Limb (tissue), 2 donors: ENCODE data around the gene ZFR.
A peak's percentile ranks its signal among the peaks of the same experiment; 100 is the strongest.

Experiments
- DNase-seq, 2 donors: peaks; one replicate each; pipeline ENCODE4 v3.0.0-alpha.2; 2016; ENCODE audit errors: extremely low spot score in 2 of 2

The ZFR gene

GRCh38 chr5:32444431-32445286 lies at the start of gene ZFR:
ZFR (minus strand) TSS chr5:32444740; CDS start chr5:32444658, 82 bp downstream.
- peak; percentile 91 to 95 for DNase-seq

GRCh38 chr5:32490972-32491557 lies 46.5 kb upstream of the ZFR start:
- no peak for DNase-seq

DNA sequence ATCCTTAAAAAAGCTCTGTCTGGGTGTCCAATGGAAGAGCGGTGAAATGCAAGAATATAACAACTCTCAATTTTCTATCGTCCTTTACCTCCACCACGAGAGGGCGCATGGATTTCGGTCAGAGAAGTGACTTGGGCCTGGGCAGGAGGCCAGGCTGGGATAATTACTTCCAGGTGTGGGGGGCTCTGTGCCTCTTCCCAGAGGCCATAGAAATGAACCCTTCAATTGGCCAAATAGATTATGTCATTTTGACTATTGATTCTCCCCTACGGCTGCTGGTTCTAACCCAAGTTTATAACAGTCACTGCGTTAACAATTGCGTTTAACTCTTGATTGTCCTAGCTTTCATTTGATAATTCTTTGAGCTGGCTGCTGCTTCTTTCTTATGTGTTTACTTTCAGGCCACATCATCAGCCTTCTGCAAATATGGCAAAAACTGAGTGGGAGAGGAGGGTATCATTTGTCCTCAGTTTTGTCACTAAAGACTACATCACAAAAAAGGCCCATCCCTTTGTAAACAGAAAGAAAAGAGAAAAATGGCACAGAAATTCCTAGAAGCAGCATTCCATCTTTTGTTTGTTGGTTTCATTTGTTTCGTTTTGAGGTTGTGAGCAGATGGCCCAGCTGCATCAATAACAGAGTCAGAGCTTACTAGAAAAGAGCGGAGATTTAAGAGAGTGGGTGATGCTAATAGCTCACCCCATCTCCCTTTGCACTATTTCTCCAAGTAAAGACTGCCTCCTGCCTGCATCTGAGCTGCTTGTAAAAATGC lies 45.4 kb upstream of the ZFR start:
- peak; percentile 92 to 94 for DNase-seq

DNA sequence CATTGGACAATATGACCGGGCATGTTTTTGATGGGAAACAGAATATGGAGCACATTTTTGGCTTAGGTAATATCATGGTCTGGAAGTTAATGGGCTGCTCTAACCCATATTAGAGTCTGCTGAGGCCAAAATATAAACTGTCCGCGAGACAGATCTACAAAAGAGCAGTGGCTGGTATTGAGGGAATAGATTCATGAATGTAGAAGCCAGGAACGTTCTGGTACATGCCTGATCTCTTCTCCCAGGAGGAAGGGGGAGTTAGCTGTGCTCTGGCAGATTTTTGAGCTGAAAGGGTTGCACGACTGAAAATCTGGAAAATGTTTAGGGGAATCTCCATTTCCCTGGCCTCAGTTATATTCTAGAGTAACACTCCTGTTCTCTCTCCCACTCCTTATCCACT lies 42.9 kb upstream of the ZFR start:
- DNase-seq, result no peak

GRCh38 chr5:32487008-32487407 lies 42.5 kb upstream of the ZFR start:
- DNase-seq, result no peak

GRCh38 chr5:32482193-32482592 lies 37.7 kb upstream of the ZFR start:
- DNase-seq, result no peak

- DNase-seq, result no peak
Measured at GRCh38 chr5:32479096-32479495, 34.6 kb upstream of the ZFR start.

GRCh38 chr5:32476891-32477290 lies 32.4 kb upstream of the ZFR start:
- DNase-seq, result no peak

- peak; percentile 13 to 59 for DNase-seq
Measured at GRCh38 chr5:32475334-32476097, 31.0 kb upstream of the ZFR start.

GRCh38 chr5:32474209-32474854 lies 29.8 kb upstream of the ZFR start:
- no peak for DNase-seq

DNA sequence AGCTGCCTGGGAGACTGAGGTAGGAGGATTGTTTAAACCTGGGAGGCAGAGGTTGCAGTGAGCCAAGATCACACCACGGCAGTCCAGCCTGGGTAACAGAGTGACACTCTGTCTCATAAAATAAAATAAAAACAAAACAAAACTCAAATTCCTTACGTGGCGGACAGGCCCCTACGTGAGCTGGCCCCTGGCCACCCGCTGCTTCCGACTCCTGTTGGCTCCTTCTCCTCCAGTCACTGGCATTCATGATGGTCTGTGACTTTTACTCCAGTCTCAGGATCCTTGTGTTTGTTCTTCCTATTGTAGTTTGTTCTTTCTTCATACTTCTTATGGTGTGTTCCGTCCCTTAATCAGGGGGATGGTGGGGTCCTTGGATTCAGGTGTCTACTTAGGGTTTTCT lies 28.5 kb upstream of the ZFR start:
- no peak for DNase-seq

GRCh38 chr5:32471784-32472183 lies 27.2 kb upstream of the ZFR start:
- no peak for DNase-seq

DNA sequence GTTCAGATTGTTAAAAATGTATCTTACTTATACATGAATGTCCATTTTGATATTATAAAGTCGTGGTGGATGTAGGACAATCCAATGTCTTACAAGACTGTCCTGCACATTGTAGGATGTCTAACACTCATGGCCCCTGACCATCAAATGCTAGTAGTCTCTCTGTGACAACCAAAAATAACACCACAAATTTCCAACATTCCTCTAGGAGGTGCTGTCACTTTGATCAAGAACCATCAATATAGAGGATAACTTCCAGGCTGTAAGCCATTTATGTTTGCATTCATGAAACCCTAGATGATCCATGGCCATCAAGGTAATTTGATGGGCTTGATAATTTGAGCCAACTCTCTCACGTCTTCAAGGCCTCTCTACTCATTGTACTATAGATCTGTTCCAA lies 20.5 kb upstream of the ZFR start:
- DNase-seq, result no peak

DNA sequence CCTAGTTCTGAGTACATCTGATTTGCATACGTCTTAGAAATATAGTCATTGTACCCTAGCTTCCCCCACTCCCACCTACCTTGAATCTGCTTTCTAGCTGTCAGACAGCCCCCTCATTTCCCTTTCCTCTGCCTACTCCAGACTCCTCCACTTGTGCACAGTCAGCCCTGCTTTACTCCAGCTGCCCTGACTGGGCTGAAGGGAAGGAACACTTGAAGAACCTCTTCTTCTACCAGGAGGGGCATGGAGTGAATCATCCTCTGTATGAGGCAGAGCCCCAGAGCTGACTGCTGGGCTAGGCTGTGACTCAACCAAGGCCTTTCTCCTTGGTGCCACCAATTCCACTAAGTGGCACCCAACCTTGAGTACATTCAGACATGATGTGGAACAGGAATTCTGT lies 18.1 kb upstream of the ZFR start:
- DNase-seq, result no peak

- no peak for DNase-seq
Measured at GRCh38 chr5:32461441-32462120, 17.0 kb upstream of the ZFR start.

DNA sequence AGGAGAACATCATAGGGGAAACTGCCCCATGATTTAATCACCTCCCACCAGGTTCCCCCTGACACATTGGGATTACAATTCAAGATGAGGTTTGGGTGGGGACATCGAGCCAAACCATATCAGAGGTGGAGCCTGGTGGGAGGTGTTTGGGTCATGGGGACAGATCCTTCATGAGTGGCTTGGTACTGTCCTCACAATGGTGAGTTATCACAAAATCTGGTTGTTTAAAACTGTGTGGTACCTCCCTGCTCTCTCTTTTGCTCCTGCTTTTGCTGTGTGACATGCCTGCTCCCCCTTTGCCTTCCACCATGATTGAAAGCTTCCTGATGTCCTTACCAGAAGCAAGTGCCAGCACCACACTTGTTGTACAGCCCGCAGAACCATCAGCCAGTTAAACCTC lies 16.2 kb upstream of the ZFR start:
- no peak for DNase-seq

- no peak for DNase-seq
Measured at GRCh38 chr5:32458880-32459495, 14.4 kb upstream of the ZFR start.

- DNase-seq, result no peak
Measured at GRCh38 chr5:32455311-32455710, 10.8 kb upstream of the ZFR start.

- no peak for DNase-seq
Measured at GRCh38 chr5:32454821-32455220, 10.3 kb upstream of the ZFR start.

DNA sequence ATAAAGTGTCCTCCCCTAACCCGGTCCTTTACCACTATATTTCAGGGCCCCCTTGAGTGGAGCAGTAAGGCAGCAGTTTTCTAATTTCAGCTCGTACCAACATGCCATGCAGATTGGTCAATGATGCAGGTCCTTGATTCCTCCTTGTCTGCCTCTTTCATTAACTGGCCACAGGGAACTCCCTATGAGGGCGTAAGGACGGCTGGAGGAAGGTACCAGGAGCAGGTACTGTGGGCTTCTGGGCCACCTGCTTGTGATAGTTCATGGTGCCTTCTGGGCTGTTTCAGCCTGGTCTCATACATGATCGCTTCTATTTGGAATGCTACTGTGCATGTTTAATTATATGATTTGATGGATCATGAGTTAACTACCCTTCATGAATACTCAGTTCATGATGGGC lies 9.4 kb upstream of the ZFR start:
- no peak for DNase-seq
